AG09319 (cell line): ENCODE measurements around the gene NPB.

Experiments
- DNase-seq: peaks from one replicate; pipeline ENCODE4 v3.0.0-alpha.2; 2010; ENCODE audit warnings: low read depth; ENCODE audit errors: extremely low read depth
- TF ChIP-seq, protein P1 (sequence below): IDR thresholded peaks from 2 replicates; pipeline ENCODE4 v1.5.1; 2011; ENCODE audit warnings: low read depth, mild to moderate bottlenecking, inconsistent platforms, low read length, moderate library complexity

NPB gene

DNA sequence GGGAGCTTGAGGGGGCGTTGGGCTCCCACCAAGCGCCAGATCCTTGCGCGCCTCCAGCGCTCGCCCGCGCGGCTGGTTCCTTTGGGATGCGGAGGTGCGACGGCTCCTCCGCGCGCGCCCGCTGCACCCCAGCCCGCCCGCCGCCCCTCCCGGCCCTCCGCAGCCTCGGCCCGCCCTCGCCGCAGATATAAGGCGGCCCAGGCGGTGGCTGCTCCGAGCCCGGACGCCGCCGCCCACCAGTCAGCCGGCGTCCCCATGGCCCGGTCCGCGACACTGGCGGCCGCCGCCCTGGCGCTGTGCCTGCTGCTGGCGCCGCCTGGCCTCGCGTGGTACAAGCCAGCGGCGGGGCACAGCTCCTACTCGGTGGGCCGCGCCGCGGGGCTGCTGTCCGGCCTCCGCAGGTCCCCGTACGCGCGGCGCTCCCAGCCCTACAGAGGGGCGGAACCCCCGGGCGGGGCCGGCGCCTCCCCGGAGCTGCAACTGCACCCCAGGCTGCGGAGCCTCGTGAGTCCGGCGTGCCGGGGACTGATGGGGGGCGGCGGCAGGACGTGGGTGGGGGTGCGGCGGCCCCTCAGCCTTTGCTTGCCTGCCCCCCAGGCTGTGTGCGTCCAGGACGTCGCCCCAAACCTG, at the start of gene NPB:
Gene NPB, plus strand, starts transcription at position 216 of the 630 bp plus-strand sequence. Its CDS starts 40 bp downstream, at position 256.
- no peak for DNase-seq
- TF ChIP-seq, protein P1, sequence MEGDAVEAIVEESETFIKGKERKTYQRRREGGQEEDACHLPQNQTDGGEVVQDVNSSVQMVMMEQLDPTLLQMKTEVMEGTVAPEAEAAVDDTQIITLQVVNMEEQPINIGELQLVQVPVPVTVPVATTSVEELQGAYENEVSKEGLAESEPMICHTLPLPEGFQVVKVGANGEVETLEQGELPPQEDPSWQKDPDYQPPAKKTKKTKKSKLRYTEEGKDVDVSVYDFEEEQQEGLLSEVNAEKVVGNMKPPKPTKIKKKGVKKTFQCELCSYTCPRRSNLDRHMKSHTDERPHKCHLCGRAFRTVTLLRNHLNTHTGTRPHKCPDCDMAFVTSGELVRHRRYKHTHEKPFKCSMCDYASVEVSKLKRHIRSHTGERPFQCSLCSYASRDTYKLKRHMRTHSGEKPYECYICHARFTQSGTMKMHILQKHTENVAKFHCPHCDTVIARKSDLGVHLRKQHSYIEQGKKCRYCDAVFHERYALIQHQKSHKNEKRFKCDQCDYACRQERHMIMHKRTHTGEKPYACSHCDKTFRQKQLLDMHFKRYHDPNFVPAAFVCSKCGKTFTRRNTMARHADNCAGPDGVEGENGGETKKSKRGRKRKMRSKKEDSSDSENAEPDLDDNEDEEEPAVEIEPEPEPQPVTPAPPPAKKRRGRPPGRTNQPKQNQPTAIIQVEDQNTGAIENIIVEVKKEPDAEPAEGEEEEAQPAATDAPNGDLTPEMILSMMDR, result no peak

DNA sequence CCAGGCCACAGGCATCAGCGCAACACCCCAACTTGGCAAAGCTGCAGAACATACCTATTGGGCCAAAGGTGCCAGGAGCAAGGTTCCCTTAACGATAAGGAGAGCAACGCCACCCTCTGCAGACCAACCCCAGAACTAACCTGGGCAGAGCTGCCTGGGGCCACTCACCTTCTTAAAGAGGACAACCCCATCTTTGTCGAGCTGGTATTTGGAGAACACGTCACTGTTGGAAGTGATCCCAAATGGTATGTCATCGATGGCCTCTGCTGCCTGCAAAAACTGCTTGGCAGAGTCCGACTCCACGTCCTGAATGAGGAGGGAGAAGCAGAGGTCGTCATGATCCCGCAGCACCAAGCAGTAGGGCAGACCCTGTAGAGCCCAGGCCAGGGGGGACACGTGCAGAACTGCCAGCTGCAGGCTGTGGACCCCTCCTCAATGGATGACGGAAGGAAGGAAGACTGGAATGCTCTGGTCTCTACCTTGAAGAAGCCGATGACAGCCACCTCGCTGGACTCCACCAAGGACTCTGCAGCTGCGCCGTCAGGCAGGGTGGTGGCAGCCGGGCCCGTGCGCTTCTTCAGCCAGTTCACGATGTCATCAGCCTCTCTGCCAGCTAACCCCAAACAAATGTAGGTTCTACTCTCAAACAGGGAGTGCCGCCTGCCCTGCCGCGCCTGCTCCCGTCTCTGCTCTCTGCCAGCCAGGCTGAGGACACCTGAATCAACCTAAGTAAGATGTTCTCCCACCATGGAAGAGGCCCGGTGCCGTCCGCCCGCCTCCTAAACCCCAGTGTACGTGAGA, 46.9 kb upstream of the NPB start:
- DNase-seq, result no peak
- TF ChIP-seq, protein P1, result no peak

DNA sequence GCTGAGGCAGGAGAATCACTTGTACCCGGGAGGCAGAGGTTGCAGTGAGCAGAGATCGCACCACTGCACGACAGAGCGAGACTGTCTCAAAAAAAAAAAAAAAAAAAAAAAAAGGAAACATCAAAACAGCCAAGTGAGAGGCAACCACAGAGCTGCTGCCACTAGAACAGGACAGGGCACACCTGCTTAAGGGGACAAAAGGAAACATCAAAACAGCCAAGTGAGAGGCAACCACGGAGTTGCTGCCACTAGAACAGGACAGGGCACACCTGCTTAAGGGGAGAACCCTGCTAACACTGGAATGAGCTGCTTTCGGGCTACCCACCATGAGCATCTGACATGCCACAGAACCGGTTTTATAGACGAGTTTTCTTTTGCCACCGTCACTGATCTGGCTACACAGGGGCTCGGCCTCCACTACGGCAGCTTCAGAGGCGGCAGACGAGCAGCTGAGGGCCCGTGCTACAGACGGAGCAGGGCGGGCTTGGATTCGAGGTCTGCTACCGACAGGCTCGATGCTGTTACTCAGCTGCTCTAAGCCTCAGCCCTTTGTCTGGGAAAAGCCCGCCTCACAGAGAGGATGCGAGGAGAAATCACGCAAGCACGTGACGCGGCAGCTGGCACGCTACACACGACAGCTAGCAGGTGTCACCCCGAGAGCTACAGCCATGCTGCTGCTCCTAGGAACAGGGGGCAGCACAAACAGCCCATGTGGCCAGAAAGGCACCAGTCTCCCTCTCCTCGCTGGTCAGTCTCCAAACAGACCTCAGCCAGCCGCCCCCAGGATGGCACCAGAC, 43.7 kb upstream of the NPB start:
- TF ChIP-seq, protein P1, result no peak
- no peak for DNase-seq

DNA sequence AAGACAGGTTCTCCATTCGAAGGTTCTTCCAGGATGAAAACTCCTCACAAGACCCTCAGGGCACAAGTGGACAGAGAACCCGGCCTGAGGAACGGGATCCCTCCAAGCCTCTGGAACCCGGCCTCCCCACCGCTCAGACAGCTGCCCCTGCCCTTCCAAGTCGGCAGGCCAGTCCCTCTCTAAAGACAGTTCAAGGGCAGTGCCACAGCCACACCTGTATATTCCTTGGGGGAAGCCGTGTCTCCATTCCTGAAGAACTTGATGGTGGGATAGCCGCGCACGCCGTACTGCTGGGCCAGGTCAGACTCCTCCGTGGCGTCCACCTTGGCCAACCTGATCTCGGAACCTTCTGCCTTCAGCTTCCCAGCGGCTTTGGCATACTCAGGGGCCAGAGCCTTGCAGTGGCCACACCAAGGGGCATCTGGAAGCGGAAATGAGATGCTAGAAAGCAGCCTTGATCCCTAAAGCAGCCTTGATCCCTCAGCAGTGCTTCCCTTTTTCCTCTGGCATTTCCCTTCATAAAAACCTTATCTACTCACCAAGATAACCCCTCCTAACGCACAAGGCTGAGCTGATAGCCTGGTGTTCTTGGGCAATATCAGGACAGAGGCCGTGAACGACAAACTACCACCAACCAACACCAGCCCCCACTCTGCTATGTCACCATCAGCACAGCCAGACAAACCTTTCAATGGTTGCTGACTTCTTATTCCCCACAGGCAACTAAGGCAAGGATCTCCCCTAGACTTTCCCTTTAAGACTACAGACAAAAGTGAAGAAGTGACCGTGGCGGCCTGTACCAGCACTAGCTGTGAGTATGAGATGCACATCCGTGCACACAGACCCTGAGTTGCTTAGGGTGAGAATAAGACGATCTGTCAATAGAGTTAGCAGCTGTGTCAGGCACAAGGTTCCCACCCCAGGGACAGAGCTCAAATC, 42.8 kb upstream of the NPB start:
- TF ChIP-seq, protein P1, result no peak
- DNase-seq, result no peak

DNA sequence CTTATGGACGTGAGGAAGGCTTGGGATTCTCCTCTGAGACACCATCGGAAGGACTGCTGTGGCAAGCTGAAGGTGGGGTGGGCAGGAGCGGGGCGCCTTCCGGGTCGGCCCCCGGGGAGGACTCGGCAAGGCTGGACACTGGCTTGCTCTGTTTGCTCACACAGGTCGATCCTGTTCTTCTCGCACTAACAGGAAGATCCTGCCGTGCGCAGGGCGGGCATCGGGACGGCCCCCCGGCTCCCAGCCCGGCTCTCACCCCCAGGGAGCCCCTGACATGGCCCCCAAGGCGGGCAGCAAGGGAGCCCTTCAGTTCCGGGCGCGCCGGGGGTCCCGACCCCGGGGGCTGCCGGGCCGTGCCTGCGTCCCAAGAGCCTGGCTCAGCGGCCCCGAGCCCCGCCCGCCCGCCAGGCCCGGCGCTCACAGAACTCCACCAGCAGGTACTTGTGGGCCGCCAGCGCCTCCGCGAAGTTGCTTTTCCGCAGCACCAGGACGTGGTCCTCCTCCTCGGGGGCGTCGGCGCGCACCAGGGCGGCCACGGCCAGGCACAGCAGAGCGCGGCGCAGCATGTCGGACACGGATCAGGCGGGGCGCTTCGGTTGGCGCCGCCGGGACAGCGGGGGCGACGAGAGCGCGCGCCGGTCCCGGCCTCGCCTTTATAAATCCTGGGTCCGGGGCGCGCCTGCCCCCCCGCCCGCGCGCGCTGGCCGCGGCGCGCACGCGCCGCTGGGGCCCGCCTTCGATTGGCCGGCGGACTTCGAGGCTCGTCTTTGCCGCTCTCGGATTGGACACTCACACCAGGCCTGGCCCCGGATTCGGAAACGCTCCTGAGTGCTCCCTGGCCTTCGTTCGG, 41.9 kb upstream of the NPB start, which contains the start of gene P4HB:
Gene P4HB, minus strand, starts transcription at position 630 of the 850 bp plus-strand sequence. Its CDS starts 64 bp downstream, at position 566.
- no peak for DNase-seq
- TF ChIP-seq, protein P1, result no peak; the same call in 1 of the 2 replicates
